GM18502 (cell line): ENCODE results near the gene TTLL3.
"Not testable (repeated sequence)": the region's sequence is repeated elsewhere in the genome, so short reads cannot be mapped to it uniquely, and the experiment has no call there.

ENCODE experiments used
- ATAC-seq: cut with Tn5 transposase; IDR thresholded peaks from one replicate; pipeline ENCODE4 v1.9.1; 2021; ENCODE audit warnings: mild to moderate bottlenecking; ENCODE audit not compliant: unreplicated experiment, poor library complexity

TTLL3 gene

DNA sequence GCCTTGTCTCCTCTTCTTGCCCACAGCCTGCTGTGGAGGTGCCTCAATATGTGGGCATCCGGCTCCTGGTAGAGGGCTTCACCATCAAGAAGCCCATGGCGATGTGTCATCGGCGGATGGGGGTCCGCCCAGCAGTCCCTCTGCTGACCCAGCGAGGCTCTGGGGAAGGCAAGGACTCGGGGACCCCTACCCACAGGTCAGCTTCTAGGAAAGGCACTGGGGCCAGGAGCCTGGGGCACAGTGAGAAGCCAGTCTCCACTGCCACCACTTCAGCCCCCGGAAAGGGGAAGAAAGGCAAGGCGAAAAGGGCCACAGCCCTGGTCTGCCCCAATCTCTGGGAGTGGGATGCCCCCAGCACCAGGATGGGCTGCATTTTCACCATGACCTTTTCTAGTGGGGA is 23.0 kb downstream of the TTLL3 start:
- ATAC-seq = no peak

DNA sequence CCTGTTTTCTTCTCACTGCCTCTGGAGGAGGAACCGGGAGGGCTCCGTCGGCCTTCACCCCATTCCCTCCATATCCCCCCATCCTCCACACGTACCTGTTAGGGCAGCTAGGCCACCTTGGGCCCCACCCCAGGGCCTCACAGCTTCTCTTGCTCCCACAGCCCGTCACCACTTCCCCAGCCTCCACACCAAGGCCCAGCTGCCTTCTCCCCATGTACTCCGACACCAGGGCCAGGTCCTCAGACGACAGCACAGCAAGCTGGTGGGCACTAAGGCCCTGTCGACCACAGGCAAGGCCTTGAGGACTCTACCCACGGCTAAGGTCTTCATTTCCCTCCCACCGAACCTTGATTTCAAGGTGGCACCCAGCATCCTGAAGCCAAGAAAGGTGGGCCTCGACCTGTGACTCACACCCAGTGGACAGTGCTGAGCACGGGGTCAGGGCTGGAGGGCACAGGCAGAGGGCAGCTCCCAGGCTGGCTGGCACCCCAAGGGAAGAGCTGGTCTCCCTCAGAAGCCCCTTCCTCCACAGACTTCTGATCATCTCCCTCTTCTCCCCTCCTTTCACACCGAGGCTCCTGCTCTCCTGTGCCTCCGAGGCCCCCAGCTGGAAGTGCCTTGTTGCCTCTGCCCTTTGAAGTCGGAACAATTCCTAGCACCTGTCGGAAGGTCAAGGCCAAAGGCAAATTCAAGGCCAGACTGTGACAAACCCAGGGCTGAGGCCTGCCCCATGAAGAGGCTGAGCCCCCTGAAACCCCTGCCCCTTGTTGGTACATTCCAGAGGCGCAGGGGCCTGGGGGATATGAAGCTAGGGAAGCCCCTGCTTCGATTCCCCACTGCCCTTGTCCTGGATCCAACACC is 24.7 kb downstream of the TTLL3 start:
- ATAC-seq = no peak

DNA sequence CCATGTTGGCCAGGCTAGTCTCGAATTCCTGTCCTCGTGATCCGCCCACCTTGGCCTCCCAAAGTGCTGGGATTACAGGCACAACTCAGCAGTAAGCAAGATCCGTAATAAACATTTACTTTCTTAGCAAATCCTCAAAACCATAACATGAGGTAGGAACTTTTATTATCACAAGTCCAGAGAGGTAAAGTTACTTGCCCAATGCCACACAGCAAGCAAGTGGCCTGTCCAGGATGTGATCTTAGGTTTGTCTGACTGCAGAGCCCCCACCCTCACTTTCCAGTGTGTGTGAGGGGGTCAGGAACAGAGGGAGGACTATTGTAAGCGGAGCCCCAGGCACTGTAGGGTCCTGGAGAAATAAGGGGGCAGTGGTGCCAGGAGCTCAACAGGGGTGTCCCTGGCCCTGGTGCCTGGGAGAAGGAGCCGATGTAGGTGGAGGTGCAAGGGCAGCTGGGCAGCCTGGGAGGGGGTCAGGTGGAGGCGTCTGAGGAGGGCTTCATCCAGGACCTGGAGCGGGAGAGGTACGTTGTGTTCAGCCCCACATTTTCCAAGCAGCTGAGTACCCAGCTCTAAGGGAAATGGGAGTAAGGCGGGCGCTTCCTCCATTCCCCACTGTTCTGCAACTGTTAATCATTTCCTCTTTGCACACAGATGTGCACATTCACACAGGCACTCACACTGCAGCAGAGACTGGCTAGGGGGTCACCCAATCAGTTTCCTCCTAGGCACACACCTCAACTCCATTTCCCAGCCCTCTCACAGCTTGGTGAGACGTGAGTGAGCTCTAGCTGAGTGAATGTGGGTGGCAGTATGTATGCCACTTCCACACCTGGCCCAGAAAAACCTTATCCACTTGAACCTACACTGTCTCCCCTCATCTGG is 27.9 kb downstream of the TTLL3 start:
- ATAC-seq = no peak

DNA sequence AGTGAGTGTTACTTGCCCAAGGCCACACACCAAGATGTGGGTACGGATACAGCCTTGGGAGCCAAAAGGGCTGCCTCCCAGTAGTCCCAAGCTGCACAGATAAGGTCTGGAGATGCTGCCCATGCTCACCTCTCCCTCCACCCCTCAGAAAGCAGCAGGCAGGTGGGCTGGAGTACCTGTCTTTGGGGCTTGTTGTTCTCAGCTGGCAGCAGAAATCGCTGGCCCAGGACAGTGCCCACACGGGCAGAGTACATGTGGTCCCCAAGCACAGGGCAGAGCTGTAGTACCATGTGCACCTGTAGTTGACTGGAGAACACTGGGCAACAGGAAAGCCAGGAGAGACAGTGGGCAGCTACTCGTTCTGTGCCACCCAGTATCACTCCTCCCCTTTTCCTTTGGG is 28.8 kb downstream of the TTLL3 start:
- ATAC-seq = no peak

DNA sequence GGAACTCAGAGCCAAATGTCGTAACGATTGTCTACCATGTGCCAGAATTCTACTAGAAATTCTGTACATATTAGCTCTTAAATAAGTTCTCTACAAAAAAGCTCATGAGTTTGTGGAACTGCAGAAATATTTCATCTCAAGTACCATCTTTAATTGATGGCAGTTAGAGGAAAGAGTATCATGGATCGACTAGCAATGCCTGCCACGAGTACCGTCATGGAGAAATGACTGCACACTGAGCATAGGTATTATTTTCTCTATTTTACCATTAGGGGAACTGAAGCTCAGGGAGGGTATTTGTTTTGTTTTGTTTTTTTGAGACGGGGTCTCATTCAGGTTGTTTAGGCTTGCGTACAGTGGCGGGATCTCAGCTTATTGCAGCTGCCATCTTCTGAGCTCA is 31.0 kb downstream of the TTLL3 start:
- no peak for ATAC-seq

DNA sequence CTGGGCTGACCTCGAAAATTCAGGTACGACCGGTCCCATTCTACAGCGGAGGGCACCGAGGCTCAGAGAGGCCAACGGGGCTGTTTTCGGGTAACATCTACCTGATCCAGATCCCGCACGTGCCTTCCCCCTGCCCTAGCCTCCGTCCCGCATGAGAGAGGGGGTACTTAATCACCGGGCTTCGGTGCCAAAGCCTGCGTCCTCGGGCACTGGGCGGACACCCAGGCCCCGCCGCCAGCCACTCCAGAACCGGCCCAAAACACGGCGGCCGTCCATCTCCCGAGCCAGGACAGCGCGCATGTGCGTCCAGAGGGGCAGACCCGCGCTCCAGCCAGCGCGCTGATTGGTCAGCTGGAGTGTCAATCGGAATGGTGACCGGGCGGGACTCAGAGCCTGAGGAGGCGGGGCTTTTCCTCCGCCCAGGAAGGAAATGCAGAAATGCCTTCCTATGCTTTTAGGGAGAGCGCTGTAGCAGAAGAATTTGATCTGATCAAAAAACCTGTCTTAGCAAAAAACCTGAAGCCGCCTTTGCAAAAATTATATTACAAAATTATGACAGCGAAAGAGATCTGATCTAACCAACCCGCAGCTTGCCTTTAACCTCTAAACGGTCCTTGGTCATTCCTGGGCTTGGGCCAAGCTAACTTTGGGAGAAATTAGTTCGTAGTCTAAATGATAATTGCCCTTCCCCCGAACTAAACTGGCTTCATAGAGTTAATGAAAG is 33.8 kb downstream of the TTLL3 start, which contains the start of gene RPUSD3:
Gene RPUSD3 (minus strand): TSS at position 294 of the 724 bp plus-strand sequence. CDS start 18 bp downstream, at position 276.
- peak; percentile 98 for ATAC-seq

DNA sequence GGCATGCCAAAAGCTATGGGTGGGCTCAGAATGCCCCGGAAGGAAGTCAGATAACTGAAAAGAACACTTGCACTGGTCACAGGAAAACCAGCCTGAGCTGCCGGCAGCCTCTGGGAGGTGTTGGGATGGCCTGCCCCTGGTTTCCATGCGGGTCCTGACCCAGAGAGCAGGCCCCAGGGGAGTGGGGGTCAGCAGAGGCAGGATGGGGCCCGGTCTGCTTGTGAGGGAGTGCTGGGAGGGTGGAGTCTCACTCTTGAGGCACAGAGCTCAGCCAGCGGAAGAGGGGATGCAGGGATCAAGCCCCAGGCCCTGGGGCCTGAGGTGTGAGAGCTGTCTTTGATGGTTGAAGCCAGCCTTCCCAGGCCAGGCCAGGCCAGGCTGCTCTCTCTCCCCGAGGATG is 36.2 kb downstream of the TTLL3 start:
- no peak for ATAC-seq

DNA sequence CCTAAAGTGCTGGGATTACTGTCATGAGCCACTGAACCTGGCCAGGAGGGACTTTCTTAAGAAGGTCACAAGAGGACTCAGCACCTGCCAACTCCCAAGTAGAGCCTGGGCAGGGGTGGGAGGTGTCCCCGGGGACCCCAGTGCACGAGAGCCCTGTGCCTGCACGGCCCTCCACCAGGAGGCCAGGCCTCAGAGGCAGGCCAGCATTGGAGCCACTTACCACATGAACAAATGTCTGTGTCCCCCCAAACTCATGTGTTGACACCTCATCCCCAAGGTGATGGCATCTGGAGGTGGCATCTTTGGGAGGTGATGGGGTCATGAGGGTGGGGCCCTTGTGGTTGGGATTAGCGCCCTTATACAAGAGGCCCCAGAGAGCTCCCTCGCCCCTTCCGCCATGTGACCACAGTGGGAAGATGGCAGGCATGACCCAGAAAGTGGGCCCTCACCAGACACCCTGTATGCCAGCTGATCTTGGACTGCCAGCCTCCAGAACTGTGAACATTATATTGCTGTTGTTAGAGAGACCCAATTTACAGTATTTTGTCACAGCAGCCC is 36.9 kb downstream of the TTLL3 start:
- no peak for ATAC-seq

DNA sequence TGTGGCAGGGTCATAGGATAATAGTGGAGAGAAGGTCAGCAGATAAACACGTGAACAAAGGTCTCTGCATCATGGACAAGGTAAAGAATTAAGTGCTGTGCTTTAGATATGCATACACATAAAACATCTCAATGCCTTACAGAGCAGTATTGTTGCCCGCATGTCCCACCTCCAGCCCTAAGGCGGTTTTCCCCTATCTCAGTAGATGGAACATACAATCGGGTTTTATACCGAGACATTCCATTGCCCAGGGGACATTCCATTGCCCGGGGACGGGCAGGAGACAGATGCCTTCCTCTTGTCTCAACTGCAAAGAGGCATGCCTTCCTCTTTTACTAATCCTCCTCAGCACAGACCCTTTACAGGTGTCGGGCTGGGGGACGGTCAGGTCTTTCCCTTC is 37.8 kb downstream of the TTLL3 start:
- not testable (repeated sequence) for ATAC-seq

DNA sequence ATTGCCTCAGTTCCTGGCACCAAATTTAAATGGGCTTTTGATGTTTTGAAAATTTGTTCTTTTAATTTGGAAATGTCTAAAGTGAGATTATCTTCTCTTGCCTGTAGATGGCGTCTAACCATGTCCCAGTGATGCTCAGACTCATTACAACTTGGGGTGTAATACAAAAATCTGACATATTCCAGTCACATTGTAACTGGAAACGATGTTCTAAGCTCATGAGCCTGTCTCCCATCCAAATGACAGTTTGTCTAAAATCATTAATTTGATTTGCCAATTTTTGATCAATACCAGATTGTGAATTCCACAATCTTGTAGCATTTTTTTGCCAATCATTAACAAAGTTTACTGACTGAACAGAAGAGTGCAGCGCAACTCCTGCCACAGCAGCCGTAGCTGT is 38.8 kb downstream of the TTLL3 start:
- not testable (repeated sequence) for ATAC-seq

DNA sequence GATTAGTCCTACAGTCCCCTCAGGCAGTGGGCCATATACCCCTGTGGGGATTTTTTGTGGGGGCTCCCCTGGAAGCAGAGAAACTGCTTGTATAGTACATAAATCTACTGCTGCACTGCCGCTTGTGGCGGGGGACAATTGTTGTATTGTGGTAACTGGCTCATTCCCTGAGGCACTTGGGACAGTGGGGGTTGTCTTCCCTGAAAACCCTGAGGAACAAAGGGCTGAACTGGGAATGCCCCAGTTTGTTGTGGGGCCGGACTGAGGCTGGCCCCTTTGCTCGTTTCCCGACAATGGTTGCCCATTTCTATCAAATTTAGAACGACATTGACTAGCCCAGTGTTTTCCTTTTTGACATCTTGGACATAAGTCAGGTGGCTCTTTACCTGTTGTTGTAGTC is 41.3 kb downstream of the TTLL3 start:
- ATAC-seq = not testable (repeated sequence)

DNA sequence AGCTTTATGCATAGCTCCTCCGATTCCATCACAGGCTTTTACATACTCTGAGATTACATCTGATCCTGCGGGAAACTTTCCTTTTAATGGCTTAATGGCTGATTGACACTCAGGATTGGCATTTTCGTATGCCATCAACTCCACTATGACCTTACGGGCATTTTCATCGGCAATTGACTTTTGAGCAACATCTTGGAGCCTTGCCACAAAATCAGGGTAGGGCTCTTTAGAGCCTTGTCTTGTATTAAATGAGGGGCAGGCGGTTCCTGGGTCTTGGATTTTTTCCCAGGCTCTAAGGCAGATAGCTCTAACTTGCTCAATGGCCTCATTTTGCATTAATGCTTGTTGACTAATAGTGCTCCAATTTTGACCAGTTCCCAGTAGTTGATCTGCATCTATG is 41.9 kb downstream of the TTLL3 start:
- not testable (repeated sequence) for ATAC-seq

DNA sequence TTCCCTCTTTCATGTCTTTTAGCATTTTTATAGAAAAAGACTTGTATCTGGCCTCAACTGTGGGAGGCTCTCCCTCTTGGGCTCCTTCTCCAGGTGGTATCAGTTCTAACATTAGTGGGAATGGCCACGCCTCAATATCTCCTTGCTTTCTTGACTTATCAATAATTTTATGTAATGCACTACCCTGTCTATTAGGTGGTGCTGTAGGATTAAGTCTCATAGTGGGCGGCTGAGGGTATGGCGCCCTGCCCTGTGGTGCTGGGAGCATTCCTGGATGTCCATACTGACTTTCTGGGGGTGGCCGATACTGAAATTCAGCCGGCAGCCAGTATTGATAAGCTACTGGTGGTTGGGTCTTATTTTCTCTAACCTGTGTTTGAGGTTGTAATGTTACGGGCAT is 42.5 kb downstream of the TTLL3 start:
- ATAC-seq = no peak

DNA sequence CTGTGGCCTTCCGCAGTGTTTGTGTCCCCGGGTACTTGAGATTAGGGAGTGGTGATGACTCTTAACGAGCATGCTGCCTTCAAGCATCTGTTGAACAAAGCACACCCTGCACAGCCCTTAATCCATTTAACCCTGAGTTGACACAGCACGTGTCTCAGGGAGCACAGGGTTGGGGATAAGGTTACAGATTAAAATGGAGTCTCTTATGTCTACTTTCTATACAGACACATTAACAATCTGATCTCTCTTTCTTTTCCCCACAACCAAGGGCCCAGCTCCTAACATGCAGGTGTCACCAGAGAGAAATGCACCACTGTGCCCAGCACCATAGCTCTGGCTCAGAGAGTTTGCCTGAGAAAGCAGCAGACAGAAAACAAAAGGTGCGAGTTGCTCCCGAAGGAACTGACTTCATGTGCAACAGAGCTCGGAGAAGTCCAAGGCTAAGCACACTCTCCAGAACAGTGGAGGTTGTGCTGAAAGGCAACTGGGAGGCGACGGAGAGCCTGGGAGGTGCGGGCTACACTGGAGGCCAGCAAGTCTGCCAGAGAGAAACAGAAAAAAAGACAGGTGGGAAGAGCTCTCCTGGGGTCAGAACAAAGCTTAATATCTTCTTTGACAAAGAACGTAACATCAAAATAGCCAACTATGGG is 44.4 kb downstream of the TTLL3 start:
- ATAC-seq = not testable (repeated sequence)

DNA sequence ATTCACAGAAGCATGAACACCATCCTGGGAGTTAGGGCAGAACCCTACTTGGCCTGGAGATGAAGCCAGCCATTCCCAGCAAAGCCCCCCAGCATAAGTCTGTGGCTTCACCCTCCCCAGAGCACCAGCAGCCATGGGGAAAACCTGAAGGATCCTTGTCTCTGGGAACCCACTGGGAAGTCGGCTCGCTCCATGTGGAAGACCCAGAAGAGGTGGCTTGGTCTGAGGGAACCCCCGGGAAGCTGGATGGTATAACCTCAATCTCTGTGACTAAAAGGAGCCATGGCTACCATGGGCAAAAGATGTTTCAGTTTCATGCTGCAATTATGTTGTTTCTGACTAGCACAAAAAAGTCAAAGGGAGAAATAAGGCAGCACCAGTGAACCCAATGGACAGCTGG is 45.5 kb downstream of the TTLL3 start:
- no peak for ATAC-seq

DNA sequence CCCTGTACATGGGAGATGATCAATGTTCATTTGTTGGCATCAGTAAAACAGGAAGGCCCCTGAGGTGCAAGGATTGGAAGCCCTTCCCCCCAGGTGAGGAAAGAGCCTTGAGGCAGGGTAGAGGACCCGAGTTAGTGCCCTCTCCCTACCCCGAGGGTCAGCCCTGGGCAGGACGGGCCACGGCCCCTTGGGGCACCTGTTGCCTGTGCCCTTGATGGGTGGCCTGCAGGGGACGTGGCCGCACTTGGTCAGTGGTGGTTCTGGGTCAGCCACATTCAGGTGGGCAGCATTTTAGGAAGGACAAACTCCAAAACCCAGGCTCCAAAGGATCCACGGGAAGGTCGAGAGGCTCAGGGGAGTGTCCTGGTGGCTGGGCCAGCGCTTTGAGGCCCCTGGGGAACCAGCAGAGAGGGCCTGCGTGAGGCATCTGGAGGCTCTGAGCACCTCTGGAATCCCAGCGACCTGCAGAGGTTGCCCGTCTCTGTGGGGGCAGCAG is 49.5 kb downstream of the TTLL3 start:
- ATAC-seq = no peak

DNA sequence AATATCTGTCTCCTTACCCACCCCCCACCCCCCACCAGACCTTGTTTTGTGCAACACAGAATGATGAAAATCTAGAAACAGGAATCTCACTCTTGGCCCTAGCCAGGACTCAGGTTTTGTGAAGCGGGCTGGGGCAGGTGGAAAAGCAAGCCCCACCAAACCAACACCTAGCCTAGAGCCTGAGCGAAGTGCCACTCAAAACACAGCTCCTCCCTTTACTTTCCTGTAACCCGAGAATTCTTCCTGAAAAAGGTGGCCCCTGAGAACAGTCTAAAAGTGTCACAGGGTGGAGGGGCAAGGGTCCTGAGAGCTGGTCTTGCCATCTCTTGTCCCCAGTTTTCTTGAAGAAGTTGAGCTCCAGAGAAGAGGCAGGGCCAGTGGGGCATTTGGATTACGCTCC is 51.1 kb downstream of the TTLL3 start:
- no peak for ATAC-seq

DNA sequence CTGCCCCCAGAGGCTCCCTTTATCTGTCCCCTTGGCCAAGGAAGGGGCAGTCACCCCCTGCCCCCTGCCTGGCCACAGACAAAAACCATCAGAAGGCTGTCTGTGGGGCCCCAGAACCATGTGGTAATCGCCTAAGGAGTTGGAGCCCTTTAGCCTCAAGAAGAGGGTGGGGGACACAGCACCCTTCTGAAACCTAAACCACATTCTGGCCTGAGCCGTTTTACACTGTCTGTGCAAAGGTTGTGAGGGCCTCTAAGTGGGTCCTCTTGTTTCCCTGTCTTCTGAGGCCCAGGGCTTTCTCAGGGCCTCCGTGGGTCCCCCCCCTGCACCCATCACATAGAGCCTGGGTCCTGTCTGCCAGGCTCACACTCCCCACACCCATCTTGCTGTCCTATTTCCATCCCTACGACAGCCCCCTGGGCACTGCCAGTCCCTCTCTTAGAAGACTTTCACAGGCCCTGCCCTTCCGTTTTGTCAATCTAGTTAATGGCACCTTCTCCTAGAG is 51.6 kb downstream of the TTLL3 start:
- ATAC-seq = no peak

DNA sequence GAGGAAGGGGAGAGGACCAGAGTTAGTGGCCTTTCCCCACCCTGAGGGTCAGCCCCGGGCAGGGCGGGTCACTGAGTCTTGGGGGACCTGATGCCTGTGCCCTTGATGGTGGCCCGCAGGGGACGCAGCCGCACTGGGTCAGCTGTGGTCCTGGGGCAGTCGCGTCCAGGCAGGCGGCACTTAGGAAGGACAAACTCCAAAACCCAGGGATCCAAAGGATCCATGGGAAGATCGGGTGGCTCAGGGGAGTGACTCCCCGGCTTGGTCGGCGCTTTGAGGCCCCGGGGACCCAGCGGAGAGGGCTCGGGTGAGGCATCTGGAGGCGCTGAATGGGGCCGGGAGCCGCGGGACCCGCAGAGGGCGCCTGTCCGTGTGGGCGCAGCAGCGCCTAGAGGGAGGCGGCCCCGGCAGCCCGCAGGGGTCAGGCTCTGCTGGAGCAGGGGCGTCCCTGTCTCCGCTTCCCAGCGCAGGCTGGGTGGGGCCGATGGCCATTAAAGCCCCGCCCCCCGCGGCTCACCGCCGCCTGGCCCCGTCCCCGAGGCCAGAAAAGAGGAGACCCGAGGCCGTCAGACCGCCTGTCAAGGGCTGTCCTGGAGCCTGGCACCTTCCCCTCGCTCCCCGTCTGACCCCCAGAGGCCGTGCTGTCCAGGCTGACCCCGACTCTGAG is 52.5 kb downstream of the TTLL3 start:
- ATAC-seq = no peak
